Measurements from ENCODE around the gene TMEM256. TPM values are rescaled to one million over a fixed set of nuclear protein-coding genes. Genes with fewer than 3 reads are reported as not detected.

The TMEM256 gene
- polyA plus RNA-seq, 1 donor from 2014 or later, result 161 TPM

GRCh38 chr17:7391307-7391706 is 12.6 kb downstream of the TMEM256 start:
- Histone ChIP-seq H3K9me2 (ENCODE audit: insufficient read depth, low read length) (no peaks in the 10 kb centered on the region), H3K9ac (ENCODE audit: low read length) (no peak overlapping the region), H3F3A (ENCODE audit: insufficient read depth, low read length, poor library complexity, severe bottlenecking) (no peaks in the 10 kb centered on the region), H3K9me3 (ENCODE audit: low read length) (no peaks in the 10 kb centered on the region), H3K4me2 (ENCODE audit: low read length) (no peak overlapping the region), H3K27ac (ENCODE audit: low read length) (no peak overlapping the region), H4K20me1 (ENCODE audit: insufficient read depth) (no peaks in the 10 kb centered on the region), H3K36me3 (ENCODE audit: insufficient read depth, low read length) (peaks cover 7% of the 10 kb centered on the region), H3K27me3 (ENCODE audit: insufficient read depth, low read depth, low read length) (no peaks in the 10 kb centered on the region), H3K4me3 (ENCODE audit: low read length) (no peak overlapping the region), H3K79me2 (replicated peaks; ENCODE audit: insufficient read depth, low read length) (no peaks in the 10 kb centered on the region), H2AFZ (ENCODE audit: low read depth, low read length) (no peak overlapping the region)
- TF ChIP-seq REST (IDR thresholded peaks at IDR 0.05; ENCODE audit: borderline replicate concordance), result no peak

- Histone ChIP-seq H3F3A (ENCODE audit: insufficient read depth, low read length, poor library complexity, severe bottlenecking) (no peaks in the 10 kb centered on the region), H3K27ac (ENCODE audit: low read length) (no peak overlapping the region), H2AFZ (ENCODE audit: low read depth, low read length) (no peak overlapping the region), H3K27me3 (ENCODE audit: insufficient read depth, low read depth, low read length) (no peaks in the 10 kb centered on the region), H3K79me2 (replicated peaks; ENCODE audit: insufficient read depth, low read length) (no peaks in the 10 kb centered on the region), H4K20me1 (ENCODE audit: insufficient read depth) (no peaks in the 10 kb centered on the region), H3K9me2 (ENCODE audit: insufficient read depth, low read length) (no peaks in the 10 kb centered on the region), H3K9ac (ENCODE audit: low read length) (no peak overlapping the region), H3K9me3 (ENCODE audit: low read length) (no peaks in the 10 kb centered on the region), H3K4me3 (ENCODE audit: low read length) (no peak overlapping the region), H3K36me3 (ENCODE audit: insufficient read depth, low read length) (peaks cover 7% of the 10 kb centered on the region), H3K4me2 (ENCODE audit: low read length) (no peak overlapping the region)
- no peak for TF ChIP-seq MXI1 (conservative IDR thresholded peaks at IDR 0.05; ENCODE audit: poor library complexity, severe bottlenecking)
- no peak for TF ChIP-seq RAD21 (conservative IDR thresholded peaks at IDR 0.05)
- no peak for TF ChIP-seq TAF1 (IDR thresholded peaks at IDR 0.05; ENCODE audit: low read depth)
Observed at GRCh38 chr17:7389924-7390910, 13.7 kb downstream of the TMEM256 start.

- Histone ChIP-seq H3K79me2 (replicated peaks; ENCODE audit: insufficient read depth, low read length) (no peaks in the 10 kb centered on the region), H3K9ac (ENCODE audit: low read length) (no peak overlapping the region), H4K20me1 (ENCODE audit: insufficient read depth) (no peaks in the 10 kb centered on the region), H3K27me3 (ENCODE audit: insufficient read depth, low read depth, low read length) (peaks cover 4% of the 10 kb centered on the region), H3K4me3 (ENCODE audit: low read length) (no peak overlapping the region), H2AFZ (ENCODE audit: low read depth, low read length) (no peak overlapping the region), H3F3A (ENCODE audit: insufficient read depth, low read length, poor library complexity, severe bottlenecking) (no peaks in the 10 kb centered on the region), H3K4me2 (ENCODE audit: low read length) (no peak overlapping the region), H3K36me3 (ENCODE audit: insufficient read depth, low read length) (peaks cover 7% of the 10 kb centered on the region), H3K9me3 (ENCODE audit: low read length) (no peaks in the 10 kb centered on the region), H3K9me2 (ENCODE audit: insufficient read depth, low read length) (no peaks in the 10 kb centered on the region), H3K27ac (ENCODE audit: low read length) (no peak overlapping the region)
- TF ChIP-seq RAD21 (conservative IDR thresholded peaks at IDR 0.05) (no peak), EP300 (conservative IDR thresholded peaks at IDR 0.05; ENCODE audit: poor library complexity, severe bottlenecking) (no peak), SMC3 (conservative IDR thresholded peaks at IDR 0.05; ENCODE audit: poor library complexity) (no peak), POLR2AphosphoS5 (IDR thresholded peaks at IDR 0.05) (no peak), CTCF (IDR thresholded peaks at IDR 0.05; ENCODE audit: poor library complexity, severe bottlenecking) (no peak)
Observed at GRCh38 chr17:7388856-7389255, 15.0 kb downstream of the TMEM256 start.
